Measurements from ENCODE around the gene SERGEF. TPM values are rescaled to one million over a fixed set of nuclear protein-coding genes. Genes with fewer than 3 reads are reported as not detected.

SERGEF gene
- total and polyA plus RNA-seq, 2 of the 13 experiments (the other 11 are each of a cell fraction or from before 2014, with no cell fraction given), result 54.5 to 114 TPM

- TF ChIP-seq MNT (IDR thresholded peaks at IDR 0.05) (no peak), CEBPZ (IDR thresholded peaks at IDR 0.05; ENCODE audit: low read length) (no peak), CBFB (CRISPR knock-in tag; IDR thresholded peaks at IDR 0.05) (no peak), ZNF567 (CRISPR knock-in tag; IDR thresholded peaks at IDR 0.05; ENCODE audit: borderline replicate concordance) (no peak), TEAD3 (CRISPR knock-in tag; optimal IDR thresholded peaks at IDR 0.05; ENCODE audit: borderline replicate concordance) (no peak), ZFP41 (CRISPR knock-in tag; IDR thresholded peaks at IDR 0.05; ENCODE audit: borderline replicate concordance) (no peak), ZSCAN22 (CRISPR knock-in tag; IDR thresholded peaks at IDR 0.05) (no peak), THRA (CRISPR knock-in tag; IDR thresholded peaks at IDR 0.05; ENCODE audit: borderline replicate concordance) (no peak), AHR (CRISPR knock-in tag; IDR thresholded peaks at IDR 0.05) (no peak), ZNF607 (CRISPR knock-in tag; IDR thresholded peaks at IDR 0.05; ENCODE audit: borderline replicate concordance) (no peak), ZNF549 (CRISPR knock-in tag; IDR thresholded peaks at IDR 0.05) (no peak), EP300 (IDR thresholded peaks at IDR 0.05; ENCODE audit: low read depth in 2 of 2, low read length in 2 of 2) (no peak), EP300 (CRISPR knock-in tag; IDR thresholded peaks at IDR 0.05; ENCODE audit: borderline replicate concordance) (no peak), ZKSCAN8 (CRISPR knock-in tag; IDR thresholded peaks at IDR 0.05; ENCODE audit: borderline replicate concordance) (no peak), REXO4 (CRISPR knock-in tag; IDR thresholded peaks at IDR 0.05; ENCODE audit: borderline replicate concordance) (no peak), IRX3 (CRISPR knock-in tag; IDR thresholded peaks at IDR 0.05; ENCODE audit: borderline replicate concordance, low read depth) (no peak), MYNN (CRISPR knock-in tag; IDR thresholded peaks at IDR 0.05; ENCODE audit: low read depth) (no peak), RFX3 (CRISPR knock-in tag; IDR thresholded peaks at IDR 0.05) (no peak), ZSCAN12 (CRISPR knock-in tag; IDR thresholded peaks at IDR 0.05) (no peak), SAFB2 (CRISPR knock-in tag; IDR thresholded peaks at IDR 0.05; ENCODE audit: borderline replicate concordance, low read depth) (no peak), GPN1 (CRISPR knock-in tag; IDR thresholded peaks at IDR 0.05; ENCODE audit: borderline replicate concordance) (no peak), ARID2 (CRISPR knock-in tag; IDR thresholded peaks at IDR 0.05; ENCODE audit: borderline replicate concordance) (no peak), ZNF207 (IDR thresholded peaks at IDR 0.05; ENCODE audit: borderline replicate concordance) (no peak), CEBPG (CRISPR knock-in tag; IDR thresholded peaks at IDR 0.05) (no peak), ZNF562 (CRISPR knock-in tag; IDR thresholded peaks at IDR 0.05; ENCODE audit: borderline replicate concordance) (no peak)
Observed at GRCh38 chr11:17760102-17761029, 252.5 kb downstream of the SERGEF start (continued).
